HL-60/S4 (cell line): ENCODE data around the gene ZNF334.

Experiments
- in situ Hi-C: fragments of 300-500 bp; cut with MboI; formaldehyde crosslinking; loops from 2 replicates; pipeline ENCODE4 v1.14.3; 2022; ENCODE audit warnings: low sequenced_read_pairs

The ZNF334 gene

DNA sequence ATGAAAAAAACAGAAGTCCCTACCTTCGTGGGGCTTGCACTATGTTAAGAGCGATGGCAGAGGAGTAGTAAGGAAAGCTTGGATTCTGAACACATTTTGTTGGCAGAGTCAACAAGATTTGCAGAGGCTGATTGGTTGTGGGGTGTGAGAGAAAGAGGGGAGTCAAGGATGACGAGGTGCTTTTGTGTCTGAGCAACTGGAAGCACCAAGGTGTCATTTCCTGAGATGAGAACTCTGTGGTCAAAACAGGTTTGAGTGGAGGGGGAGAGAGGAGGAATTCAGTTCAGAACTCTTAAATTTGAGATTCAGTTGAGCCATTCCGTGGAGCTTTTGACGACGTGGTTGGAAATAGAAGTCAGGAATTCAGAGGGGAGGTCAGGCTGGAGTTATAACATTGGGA is 33.6 kb upstream of the ZNF334 start:
- in situ Hi-C loops: no loop called here

GRCh38 chr20:46546298-46546697 is 32.9 kb upstream of the ZNF334 start:
- in situ Hi-C loops: no loop called here

- in situ Hi-C loops: no loop called here
Measured at GRCh38 chr20:46545827-46546138, 32.4 kb upstream of the ZNF334 start.

DNA sequence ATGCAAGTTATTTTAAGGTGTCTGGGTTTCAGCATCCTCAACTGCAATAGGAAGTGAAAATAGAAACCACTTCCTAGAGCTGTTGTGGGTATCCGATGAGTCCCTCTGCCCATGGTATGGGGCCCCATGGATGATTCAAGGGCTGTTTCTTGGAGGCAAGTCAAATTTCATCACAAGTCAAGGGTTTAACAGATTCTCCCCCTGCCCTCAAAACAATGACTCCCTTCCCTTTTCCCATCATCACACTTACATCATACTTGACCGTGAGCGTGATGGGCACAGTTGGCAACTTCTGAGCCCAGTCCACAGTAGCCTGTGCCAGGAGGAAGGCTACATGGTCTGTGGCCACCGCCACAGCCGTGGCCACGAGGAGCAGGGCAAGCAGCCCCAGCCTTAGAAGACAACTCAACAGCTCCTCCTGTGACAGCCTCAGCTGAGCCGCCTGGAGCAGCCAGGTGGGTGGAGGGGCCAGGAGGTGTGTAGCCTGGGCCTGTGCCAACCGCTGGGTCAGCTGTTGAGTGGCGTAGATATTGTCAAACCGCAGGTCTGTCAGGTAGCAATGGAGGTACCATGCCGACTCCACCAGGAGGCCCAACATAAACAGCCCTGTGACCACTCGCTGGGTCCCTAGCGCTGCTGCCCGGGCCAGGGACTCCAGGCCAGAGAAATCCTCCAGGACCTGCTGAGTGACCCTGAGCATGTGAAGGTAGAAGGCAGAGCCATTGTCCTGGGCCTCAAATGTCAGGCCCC is 31.9 kb upstream of the ZNF334 start:
- in situ Hi-C loops: no loop called here

DNA sequence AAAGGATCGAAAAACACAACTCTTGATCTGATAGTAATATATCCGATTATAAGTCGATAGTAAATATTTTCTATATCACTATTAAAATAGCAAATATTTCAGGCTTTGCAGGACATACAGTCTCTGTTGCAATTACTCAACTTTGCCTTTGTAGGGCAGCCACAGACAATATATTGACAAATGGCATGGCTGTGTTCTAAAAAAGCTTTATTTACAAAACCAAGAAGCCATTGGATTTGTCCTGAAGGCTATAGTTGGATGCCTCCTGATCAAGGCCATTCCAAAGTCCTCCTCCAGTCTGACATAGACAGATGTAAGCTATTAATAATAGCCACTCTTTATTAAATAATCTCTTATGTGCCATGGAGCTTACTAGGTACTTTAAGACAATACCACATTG is 31.2 kb upstream of the ZNF334 start:
- in situ Hi-C loops: no loop called here

DNA sequence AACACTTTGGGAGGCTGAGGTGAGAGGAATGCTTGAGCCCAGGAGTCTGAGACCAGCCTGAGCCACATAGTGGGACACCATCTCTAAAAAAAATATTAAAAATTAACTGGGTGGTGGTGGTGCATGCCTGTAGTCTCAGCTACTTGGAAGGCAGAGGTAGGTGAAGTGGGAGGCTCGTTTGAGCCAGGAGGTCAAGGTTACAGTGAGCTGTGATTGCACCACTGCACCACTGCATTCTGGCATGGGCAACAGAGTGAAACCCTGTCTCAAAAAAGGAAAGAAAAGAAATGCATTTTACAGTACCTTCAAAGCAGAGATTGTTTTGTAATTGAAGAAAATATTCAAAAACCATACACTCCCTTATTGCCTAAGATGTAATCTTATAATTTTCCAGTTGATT is 30.6 kb upstream of the ZNF334 start:
- in situ Hi-C loops: no loop called here

GRCh38 chr20:46543033-46543432 is 29.7 kb upstream of the ZNF334 start:
- in situ Hi-C loops: no loop called here

- in situ Hi-C loops: no loop called here
Measured at GRCh38 chr20:46541229-46541935, 28.0 kb upstream of the ZNF334 start.

DNA sequence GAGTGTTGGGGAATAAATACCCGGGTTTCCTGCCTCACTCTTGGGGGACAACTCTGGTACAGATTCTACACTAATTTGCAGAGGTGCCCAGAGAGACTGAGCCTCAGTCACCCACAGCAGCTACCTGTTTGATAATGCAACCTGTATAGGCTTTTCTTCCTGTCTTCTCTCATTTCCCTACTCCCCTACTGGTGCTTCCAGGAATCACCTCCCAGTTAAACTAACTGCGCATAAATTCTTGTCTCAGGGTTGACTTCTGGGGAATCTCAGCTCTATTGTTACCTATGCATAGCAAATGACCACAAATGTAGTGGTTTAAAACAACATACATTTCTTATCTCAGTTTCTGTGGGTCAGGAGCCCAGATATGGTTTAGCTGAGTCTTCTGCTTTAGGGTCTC is 25.8 kb upstream of the ZNF334 start:
- in situ Hi-C loops: no loop called here

- in situ Hi-C loops: no loop called here
Measured at GRCh38 chr20:46530640-46531039, 17.3 kb upstream of the ZNF334 start.

- in situ Hi-C loops: loop anchor here (10.0 kb wide), 1 partner anchor 161 kb away; the partner anchor contains the start of gene TP53RK
Measured at GRCh38 chr20:46523696-46524328, 10.5 kb upstream of the ZNF334 start.

- in situ Hi-C loops: loop anchor here (10.0 kb wide), 1 partner anchor 162 kb away; the partner anchor contains the start of gene TP53RK
Measured at GRCh38 chr20:46523108-46523507, 9.7 kb upstream of the ZNF334 start.

- in situ Hi-C loops: loop anchor here (10.0 kb wide), 1 partner anchor 164 kb away; the partner anchor contains the start of gene TP53RK
Measured at GRCh38 chr20:46520976-46521579, 7.7 kb upstream of the ZNF334 start.

DNA sequence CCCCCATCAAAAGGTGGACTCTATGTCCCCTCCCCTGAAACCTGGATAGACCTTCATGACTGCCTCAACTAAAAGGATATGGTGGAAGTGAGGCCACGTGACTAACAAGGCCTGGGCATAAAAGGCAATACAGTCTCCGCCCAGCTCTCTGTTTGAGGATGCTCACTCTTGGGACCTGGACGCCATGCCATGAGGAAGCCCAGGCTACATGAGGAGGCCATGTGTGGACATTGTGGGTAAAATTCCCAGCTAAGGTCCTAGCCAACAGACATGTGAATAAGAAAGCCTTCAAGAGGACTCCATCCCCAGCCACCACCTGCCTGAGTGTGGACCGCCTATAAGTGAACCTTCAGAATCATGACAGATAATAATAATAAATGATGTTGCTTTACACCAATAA is 7.2 kb upstream of the ZNF334 start:
- in situ Hi-C loops: loop anchor here (10.0 kb wide), 1 partner anchor 164 kb away; the partner anchor contains the start of gene TP53RK

DNA sequence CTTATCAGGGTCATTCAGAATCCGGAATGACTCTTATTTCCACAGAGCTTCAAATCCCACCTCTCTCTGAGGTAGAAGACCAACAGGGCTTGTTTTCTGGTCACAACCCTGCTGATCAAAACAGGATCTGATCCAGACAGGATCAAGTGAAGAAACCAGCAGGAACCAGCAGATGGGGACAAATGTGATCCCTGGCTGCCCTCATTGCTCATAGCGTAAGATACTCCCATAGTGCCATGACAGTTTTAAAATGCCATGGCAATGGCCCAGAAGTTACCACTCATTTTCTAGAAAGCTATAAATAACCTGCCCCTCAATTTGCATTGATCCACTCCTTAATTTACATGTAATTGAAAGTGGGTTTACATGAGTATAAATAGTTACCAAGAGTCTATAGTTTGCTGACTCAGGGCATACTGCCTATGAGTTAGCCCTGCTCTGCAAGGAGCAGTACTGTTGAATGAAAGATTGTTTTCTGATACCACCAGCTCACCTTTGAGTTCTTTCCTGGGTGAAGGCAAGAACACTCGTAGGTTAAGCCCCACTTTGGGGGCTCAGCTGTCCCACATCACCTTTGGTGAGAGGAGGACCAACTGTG is 6.2 kb upstream of the ZNF334 start:
- in situ Hi-C loops: loop anchor here (10.0 kb wide), 1 partner anchor 165 kb away; the partner anchor contains the start of gene TP53RK

DNA sequence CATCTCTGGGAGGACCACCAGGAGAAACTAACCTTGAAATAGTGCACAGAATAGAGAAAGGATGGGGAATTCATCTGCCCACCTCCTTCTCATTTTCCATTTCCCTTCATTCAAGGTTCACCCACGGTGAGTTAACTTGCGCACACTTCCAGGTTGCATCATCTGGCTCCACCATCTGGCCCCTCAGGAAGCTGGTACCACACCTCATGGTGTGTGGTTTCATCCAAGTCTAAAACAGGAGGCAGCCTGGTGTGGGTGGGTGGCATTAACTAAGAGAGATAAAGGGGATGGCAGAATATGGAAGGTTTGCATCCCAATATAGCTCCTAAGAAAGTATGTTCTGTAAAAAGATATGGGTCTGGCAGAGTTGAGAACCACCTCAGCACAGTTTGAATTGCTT is 3.8 kb downstream of the ZNF334 start:
- in situ Hi-C loops: no loop called here

DNA sequence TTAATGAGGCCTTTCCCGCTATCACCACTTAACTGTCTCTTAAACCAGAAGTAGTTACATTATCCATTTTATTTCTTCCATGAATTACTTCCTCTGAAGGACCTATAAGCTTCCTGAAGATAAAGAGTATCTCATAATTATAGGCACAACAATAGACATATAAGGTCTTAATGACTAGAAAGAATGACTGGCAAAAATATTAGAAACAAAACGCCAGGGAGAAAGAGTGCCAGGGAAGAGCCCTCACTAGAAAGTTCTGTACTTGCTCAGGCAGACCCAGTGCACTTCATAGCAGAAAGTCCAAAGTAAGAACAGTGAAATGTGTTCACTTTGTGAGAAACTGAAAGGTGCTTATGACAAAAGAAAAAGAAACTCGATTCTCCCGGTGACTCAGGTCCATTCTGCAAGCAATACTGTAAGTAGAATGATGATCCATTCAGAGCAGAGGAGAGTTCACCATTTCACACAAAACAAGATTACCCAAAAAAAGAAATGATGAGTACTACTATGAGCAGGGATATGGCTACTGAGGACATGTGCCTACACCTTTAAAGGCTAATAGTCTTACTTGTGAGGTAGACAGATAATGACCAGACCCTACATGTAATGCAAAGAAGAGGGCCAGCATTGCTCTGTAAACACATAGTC is 5.5 kb downstream of the ZNF334 start:
- in situ Hi-C loops: no loop called here

- in situ Hi-C loops: no loop called here
Measured at GRCh38 chr20:46505506-46505905, 7.9 kb downstream of the ZNF334 start.

DNA sequence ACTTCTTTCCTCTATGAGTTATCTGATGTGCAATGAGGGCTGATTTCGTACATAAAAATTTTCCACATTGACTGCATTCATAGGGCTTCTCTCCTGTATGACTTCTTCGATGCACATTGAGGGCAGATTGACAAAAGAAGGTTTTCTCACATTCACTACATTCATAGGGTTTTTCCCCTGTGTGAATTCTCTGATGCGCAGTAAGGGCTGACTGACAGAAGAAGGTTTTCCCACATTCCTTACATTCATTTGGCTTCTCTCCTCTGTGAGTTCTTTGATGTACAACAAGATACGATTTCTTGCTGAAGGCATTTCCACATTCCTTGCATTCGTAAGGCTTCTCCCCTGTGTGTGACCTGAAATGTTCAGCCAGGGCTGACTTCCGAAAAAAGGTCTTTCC is 11.4 kb downstream of the ZNF334 start:
- in situ Hi-C loops: no loop called here

- in situ Hi-C loops: no loop called here
Measured at GRCh38 chr20:46501337-46501942, 11.9 kb downstream of the ZNF334 start.
